HG02678 (cell line): Measurements from ENCODE around the gene NKAIN2.

ENCODE experiments used
- ATAC-seq: cut with Tn5 transposase; IDR thresholded peaks from one replicate; pipeline ENCODE4 v1.9.1; 2021; ENCODE audit warnings: mild to moderate bottlenecking, moderate library complexity; ENCODE audit not compliant: unreplicated experiment

The NKAIN2 gene

DNA sequence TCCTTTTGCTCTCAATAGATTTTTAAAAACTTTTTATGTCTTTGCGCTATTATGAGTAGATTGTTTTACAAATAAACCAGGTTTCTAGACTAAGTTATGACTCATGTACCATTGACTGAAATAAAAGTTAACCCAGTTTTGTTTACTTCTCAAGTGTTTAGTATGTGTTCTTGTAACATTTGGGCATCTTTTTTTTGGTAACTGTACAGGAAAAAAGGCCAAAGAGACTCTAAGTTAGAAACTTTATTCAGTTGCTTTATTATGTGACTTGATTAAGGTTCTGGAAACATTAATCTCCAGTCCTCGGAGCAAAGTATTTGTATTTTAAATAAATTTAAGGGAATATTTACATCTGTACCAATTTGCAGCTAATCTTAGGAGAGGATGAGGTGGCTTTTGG lies 2.9 kb downstream of the NKAIN2 start:
- no peak for ATAC-seq

DNA sequence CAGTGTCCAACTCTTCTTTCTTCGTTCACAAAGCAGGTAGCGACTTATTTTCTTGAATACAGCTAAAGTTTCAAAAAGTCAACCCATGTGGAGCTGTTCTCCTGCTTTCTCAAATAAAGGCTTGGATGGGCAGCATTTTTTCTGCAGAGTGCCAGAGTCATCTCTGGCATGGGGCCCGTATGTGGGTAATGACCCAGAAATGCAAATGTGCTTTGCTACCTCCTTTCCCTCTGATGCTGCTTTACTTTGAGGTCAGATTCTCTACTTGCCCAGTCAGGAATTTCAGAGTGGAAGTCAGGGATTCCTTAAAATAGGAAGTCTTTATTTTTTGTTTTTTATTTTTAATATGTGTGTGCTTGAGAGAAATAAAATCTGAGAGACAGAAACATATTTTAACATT lies 4.9 kb downstream of the NKAIN2 start:
- ATAC-seq, result no peak

DNA sequence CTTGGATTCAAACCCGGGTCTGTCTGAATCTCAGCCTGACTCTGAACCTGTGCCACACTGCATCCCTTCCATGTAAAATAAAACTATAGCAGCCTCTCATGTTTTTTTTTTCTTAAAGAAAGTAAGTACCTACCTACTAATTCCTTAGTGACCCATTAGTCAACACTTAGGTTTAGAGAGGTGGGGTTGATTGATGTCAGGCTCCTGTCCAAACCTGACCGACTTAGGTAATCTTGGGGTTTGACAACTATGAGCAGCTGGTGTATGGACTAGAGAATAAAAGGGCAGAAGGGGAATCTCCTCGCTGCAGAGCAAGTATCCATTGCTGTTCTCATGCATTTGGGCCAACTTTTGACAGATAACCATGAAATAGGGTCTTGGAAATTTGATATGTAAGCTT lies 6.5 kb downstream of the NKAIN2 start:
- ATAC-seq, result no peak

DNA sequence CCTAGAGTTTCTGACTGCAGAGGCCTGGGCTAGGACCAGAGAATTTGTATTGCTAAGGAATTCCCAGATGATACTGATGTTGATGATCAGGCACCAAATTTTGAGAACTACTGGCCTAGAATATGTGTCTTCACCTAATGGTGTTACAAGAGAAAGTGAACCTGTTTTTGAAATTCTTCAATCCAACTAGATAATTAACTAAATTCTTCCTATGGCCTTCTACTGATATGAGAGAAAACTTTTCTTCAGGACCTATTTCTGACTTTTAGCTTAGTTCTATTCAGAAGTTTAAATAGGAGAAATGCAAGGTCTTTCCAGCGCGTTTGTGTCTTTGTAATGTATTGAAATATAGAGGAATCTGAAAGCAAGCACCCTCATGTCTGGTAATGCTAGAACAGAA lies 7.3 kb downstream of the NKAIN2 start:
- ATAC-seq, result no peak

DNA sequence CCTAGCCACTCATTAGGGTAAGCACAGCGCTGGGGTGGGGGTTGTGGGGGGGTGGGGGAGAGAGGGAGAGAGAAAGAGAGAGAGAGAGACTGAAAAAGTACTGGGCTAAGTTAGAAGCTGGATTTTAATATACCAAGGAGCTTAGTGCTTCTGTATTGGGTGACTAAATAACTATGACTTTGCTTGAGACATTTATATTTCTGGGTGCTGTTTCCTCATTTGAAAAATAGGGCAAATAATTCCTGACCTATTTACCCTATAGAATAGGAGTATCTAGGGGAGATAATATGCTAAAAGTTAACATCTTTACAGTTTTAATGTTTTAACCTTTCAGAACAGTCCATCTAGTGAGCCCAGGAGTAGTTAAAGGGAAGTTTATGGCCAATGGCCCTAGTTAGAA lies 7.7 kb downstream of the NKAIN2 start:
- no peak for ATAC-seq

DNA sequence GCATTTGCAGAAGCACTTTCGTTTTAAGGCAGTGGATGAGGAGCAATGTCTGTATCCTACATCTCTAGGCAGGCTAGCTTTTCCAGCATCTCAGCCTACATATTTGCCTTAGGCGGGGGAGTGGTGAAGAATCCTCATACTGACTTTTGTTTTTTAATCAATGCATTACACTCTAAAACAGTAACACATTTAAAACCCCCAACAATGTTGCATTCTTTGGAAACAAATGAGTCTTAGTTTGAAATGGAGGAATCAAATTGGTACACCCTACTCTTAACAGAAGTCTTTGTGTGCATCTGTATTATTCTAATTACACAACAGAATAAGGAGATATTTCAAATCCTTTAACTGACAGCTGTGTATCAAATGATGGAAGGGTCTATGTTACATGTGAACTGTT lies 9.0 kb downstream of the NKAIN2 start:
- ATAC-seq, result no peak

DNA sequence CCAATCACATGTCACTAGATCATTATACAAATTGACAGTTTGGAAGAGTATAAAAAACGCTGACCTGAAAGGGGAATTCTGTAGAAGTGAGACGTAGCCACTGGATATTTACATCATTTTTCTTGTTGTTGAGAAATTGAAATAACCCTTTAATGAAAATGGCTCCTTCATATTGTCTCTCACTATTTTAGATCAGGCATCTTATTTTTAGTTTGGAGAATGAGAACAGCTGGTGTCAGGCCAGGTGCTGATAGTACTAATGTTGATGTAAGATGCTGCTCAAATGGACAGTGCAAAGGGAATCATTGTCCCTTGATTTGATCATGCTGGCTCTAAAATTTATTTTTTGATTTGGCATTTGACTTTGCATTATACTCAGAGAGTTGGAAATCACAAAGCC lies 17.4 kb downstream of the NKAIN2 start:
- ATAC-seq, result no peak

DNA sequence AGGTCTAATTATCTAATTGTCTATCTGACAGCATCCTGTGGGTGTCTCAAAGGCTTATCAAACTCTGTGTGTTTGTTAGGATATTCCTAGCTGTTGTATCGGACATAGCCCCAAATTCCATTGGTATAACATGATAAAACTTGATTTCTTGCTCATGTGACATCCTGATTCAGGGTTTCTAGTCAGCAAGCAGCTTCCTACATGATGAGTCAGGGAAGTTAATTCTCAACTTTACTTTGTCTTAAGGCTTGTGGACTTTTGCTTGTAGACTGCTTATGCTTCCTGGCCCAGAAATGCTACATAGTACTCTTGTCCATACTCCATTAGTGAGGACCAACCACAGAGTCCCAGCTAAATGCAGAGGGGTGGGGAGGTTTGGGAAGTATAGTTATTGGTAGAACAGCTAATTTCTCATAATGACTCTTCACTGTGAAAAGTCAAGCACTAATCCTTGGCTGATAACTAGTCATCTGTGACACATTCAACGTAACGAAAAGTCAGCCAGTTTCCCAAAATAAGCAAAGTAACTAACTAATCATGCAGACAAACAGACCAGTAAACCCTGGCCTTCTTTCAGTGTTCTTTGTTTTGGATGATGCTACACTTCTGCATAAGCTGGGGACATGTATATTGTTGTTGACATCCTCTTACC lies 25.8 kb downstream of the NKAIN2 start:
- no peak for ATAC-seq

DNA sequence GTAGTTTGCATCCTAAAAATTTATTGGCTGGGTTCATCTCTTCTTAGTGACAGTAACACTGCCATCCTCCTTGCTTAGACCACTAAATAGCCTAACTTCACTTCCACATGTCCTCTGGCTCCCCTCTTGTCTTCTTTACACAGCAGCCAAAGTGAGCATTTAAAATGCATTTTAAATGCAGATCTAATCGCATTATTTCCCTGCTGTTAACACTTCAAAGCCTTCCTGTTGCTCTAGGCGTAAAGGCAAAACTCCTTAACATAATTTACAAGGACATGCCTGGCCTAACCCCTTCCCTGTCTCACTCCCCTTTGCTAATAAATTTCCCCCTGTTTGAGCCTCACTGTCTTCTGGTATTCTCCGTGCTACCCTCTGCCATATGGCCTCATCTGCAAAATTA lies 26.5 kb downstream of the NKAIN2 start:
- no peak for ATAC-seq

DNA sequence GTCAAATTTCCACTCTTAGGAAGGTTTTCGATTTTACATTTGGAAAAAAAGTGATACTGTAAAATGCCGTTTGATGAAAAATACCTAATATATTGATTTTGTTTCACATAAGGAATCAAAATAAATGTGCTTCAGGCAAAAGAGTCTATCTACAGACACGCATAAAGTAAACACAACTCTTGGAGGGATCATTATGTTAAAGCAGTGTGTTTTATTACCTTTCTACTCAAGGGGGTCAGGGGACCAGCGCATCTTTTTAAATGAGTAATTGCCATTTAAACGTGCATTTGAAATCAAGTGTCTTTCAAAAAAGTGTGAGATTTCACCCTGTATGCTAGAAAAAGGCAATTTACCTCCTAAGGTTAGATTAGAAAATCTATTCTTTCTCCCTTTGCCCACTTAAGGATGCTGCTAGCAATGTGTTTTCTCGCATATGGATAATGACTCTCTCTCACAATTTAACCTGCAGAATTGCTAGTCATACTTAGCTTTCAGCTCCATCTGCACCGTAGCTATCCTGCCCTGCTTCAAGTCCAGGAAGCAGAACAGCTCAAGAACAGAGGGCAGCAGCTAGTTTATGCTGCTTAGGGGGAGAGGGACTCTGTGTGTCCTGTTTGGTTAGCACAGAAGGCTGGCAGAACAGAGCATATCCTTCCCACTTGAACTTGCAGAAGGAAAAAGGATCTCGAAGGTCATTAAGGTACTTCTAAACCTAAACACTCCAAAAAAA lies 35.0 kb downstream of the NKAIN2 start:
- no peak for ATAC-seq

DNA sequence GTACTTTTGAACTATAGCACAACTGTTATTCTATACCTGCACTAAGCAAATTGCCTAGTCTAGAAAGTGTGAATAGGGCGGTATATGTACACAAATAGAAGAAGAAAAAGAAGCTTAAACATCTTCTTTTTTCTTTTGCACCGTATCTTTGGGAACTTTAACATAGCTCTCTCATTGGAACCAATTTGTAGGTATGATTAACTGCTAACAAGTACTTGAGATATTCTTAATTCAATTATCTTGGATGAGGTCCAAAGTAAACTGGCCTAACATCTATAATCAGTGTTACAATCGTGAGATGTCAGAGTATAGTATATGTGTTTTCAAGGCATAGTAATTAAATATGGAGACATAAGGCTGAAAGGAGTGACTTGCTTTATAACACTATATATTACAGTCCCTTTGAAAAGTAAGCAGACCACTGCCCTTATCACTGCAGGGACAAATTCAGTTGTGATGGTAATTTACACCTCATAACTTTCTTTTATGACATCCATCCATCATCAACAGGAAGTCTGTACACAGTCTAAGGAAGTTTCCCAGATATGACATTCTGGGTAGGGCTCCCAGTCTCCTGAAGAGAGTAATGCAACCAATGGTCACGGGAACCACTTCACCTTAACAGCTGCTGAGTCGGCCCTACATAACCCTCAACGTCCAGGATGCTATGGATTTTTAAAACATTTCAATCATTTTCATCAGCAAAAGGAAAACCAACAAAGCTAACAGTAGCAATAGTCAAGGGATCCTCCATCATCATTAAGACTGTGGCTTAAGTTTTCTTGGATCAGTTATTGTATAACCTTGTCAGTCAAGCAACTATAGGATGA lies 37.6 kb downstream of the NKAIN2 start:
- ATAC-seq, result no peak

DNA sequence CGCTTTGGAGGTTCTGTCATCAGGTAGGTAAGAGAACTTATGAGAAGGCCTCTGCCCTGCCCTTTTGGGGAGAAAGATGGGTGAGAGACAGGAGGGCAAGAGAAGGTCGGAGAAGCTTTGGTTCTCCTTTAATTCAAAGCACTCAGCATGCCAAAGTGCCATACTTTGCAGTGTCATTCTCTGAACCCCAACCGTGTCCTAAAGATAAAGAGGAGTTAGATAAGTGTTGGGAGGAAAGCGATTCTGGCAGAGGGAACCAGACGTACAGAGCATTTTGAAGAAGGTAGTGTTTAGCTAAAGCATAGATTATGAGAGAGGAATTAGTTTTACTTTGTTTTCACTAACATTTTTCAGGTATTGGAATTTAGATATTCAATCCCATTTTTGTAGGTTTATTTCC lies 40.3 kb downstream of the NKAIN2 start:
- ATAC-seq, result no peak

DNA sequence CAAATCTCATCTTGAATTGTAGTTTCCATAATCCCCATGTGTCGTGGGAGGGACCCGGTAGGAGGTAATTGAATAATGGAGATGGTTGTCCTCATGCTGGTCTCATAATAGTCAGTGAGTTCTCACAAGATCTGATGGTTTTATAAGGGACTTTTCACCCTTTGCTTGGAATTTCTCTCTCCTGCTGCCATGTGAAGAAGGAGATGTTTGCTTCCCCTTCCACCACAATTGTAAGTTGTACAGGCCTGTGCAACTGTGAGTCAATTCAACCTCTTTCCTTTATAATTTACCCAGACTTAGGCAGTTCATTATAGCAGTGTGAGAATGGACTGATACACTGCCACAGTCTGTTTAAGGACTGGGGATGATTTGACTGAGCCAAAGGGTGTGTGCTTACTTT lies 44.7 kb downstream of the NKAIN2 start:
- no peak for ATAC-seq

DNA sequence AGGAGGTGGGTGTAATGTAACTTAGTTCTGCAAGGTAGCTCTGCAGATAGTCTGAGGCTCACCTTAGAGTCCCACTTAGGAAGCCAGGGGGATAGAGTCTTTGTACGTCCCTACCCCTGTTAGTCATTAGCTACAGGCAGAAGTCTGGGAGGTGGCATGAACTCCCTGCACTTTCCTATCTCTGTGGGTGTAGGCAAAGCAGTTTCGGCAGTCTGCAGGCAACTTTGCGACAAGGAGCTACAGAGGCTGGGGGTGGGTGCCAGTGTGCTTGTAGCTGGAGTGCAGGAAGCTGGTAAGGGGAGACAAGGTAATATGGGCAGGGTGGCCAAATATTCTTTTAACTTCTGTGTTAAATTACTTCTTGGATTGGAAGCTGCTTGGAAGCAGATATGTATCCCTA lies 45.7 kb downstream of the NKAIN2 start:
- ATAC-seq, result no peak

DNA sequence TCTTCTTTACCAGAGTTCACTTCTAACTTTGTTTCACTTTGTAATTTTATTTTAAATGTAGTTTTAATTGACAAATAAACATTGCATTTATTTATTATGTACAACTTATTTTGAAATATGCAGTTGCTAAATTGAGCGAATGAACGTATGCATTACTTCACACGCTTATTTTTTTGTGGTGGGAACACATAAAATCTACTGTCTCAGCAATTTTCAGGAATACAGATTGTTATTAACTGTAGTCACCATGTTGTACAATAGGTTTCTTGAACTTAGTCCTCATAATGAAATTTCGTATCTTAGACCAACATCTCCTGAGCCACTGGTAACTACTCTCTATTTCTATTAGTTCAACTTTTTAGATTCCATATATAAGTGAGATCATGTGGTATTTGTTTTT lies 46.9 kb downstream of the NKAIN2 start:
- ATAC-seq, result no peak

DNA sequence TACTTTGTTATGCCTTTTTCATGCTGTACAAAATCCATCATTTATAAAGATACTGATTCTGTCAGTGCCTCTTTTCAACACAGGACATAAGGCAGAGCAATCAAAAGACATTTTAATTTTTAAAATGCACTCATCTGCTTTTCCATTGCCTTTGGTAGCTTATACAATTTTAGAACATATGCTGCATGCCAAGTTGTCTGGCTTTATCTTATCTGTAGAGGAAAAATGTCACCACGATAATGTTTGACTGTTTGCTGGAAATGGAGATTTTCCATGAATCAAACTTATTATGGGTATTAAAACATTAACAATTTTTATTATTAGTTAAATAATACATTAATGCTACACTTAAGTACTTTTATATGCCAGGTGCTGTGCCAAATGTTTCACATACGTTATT lies 50.5 kb downstream of the NKAIN2 start:
- no peak for ATAC-seq

DNA sequence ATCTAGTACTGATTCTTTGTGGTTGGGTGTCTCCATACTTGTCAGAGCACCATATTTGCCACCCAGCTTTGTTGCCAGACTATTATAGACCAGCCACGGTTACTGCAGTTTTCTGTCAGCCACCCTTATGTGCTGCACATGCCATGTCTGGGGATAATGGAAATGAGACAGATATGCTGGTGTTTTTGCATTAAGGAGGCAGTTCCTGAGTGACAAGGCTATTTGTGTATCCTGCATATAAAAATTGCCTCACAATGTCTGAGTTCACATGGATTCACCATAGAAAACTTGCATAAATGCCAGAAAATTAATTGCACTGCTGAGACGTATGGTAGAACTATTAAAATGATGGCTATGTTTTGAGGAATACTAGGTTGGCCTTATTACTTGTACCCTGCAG lies 51.8 kb downstream of the NKAIN2 start:
- no peak for ATAC-seq

DNA sequence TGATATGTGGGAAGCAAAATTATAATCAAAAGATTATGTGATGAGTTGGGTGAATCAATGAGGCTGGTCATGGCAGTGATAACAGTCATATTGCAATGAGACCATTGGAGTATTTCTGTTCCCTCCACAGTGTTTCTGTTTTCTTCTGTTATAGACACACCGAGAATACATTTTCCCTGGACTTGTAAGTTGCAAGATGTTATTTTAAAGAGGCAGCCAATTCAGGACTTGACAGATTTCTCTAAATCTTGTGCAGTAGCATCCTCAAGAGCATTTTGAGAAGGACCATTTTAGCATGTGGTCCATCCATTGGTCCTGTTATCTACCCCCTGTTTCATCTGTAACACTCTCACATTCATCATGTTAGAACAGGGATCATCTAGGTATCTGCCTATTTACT lies 55.6 kb downstream of the NKAIN2 start:
- ATAC-seq, result no peak

DNA sequence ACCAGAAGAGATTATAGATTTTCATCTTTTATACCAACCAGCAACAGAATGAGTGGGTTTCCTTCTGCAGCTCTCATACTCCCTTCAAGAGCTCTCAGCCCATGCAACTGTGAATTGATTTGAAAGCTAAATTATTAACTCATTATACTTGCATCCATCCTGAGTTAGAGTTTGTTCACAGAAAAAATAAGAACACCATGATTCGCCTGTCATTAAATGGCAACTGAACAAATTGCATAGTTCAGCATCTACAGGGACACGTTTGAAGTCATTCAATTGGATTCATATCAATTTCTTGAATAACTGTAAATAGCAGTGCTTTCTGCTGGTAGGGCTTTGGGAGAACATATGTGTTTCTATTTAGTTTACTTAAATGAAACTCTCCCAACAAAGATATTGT lies 65.7 kb downstream of the NKAIN2 start:
- no peak for ATAC-seq

DNA sequence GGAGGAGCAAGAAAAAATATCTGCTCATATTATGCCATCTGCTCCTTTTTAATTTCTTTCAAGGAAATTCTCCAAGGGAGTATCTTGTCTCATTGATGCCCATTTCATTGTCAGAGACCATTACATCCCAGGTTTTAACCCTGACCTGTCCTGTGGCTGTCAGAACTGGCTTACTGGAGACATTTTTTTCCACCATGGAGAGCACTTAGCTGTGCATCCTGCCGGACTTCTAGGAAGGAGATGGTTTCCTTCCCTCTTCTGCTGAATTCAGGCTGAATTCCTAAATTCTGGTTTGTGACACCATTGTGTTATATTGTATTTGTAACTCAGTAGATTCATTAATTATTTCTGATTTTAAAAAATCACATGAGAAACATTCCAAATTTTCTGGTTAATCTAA lies 70.3 kb downstream of the NKAIN2 start:
- ATAC-seq, result no peak

DNA sequence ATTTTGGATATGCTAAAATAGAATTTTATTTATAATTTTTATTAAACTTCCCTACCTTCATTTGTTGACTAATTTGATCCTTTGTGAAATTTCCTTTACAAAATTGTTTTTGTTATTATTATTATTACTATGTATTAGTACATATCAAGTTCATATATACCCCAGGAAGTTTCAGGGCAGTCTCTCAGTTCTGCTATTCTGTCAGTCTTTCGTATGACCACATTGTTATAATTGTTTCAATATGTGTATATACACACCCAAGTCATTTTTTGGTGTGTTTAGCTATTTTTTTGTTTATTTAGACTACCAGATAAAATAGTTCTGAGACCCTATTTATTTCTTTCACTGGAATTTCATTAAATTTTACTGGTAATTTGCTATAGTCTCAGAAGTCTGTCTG lies 72.1 kb downstream of the NKAIN2 start:
- no peak for ATAC-seq

DNA sequence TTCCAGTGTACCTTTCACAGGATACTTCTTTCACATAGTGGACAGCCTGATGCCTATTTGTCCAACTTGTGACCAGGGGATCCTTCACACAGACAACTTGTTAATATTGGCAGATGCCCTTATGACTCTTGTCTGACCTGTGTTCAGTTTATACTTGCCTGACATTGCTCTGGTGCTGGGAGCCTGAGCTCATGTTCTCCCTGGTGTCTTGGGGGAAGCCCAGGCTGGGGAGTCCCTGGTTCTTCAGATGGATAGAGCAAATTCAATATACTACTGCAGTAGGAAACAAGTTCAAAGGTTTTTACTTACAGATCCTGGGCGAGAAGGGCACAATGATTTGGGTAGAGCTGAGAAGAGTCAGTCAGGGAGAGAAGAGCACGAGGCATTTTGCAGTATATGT lies 76.1 kb downstream of the NKAIN2 start:
- peak; percentile 76 for ATAC-seq
